SK-N-SH (cell line): ENCODE data around the gene CTSH. TPM values are rescaled to one million over a fixed set of nuclear protein-coding genes. Genes with fewer than 3 reads are reported as not detected.

Source experiments
- CTCF ChIA-PET: fragments of 300-600, 350-600 bp; formaldehyde crosslinking; extraction: SDS; loops from one replicate; lab custom pipeline; 2021; lab: Yijun Ruan, JAX
- POLR2A ChIA-PET: fragments of 350-600 bp; sonication (Branson Sonifier 250); formaldehyde crosslinking; extraction: SDS; loops from one replicate; lab custom pipeline; 2020; ENCODE audit warnings: antibody characterized with exemption, inconsistent platforms; lab: Yijun Ruan, JAX
- DNase-seq: peaks from one replicate; pipeline ENCODE4 v3.0.0; 2012
- H2AFZ ChIP-seq: fragments of 200-600 bp; sonication (generic); 2 replicates; pipeline ENCODE4 v1.8.1; 2016; ENCODE audit warnings: antibody characterized with exemption, mild to moderate bottlenecking, low read depth
- H3F3A ChIP-seq: fragments of 200-600 bp; sonication (generic); replicated peaks from 2 replicates; pipeline ENCODE3; 2016; ENCODE audit warnings: antibody characterized with exemption, mild to moderate bottlenecking; ENCODE audit not compliant: insufficient read depth
- H3K27ac ChIP-seq, 2 experiments: fragments of 200-500 bp in 1 of 2; fragments of 200-600 bp in 1 of 2; sonication (Bioruptor generic) in 1 of 2; sonication (generic), shearing (Covaris generic) in 1 of 2; 2 replicates each; pipeline versions ENCODE4 v1.5.1 to v1.6.1; 2014 to 2016; ENCODE audit warnings: low read depth in 2 of 2, inconsistent platforms in 1 of 2, low read length in 1 of 2, mild to moderate bottlenecking in 1 of 2, mixed read lengths in 1 of 2
- H3K27me3 ChIP-seq: fragments of 200-600 bp; sonication (generic), shearing (Covaris generic); 2 replicates; pipeline ENCODE4 v1.6.1; 2016; ENCODE audit warnings: mixed run types; ENCODE audit not compliant: insufficient read depth
- H3K36me3 ChIP-seq, 2 experiments: fragments of 200-500 bp in 1 of 2; fragments of 200-600 bp in 1 of 2; sonication (Bioruptor generic) in 1 of 2; sonication (generic) in 1 of 2; replicated peaks in 1 of 2; 2 replicates each; pipeline versions ENCODE3 to v1.5.1; 2014 to 2016; ENCODE audit warnings: low read length in 1 of 2, mild to moderate bottlenecking in 1 of 2; ENCODE audit not compliant: insufficient read depth in 2 of 2, control insufficient read depth in 1 of 2
- H3K4me1 ChIP-seq, 2 experiments: fragments of 200-500 bp in 1 of 2; fragments of 200-600 bp in 1 of 2; sonication (Bioruptor generic) in 1 of 2; sonication (generic), shearing (Covaris generic) in 1 of 2; 2 replicates each; pipeline versions ENCODE4 v1.5.1 to v1.6.1; 2014 to 2016; ENCODE audit warnings: low read depth in 1 of 2, low read length in 1 of 2, mixed run types in 1 of 2; ENCODE audit not compliant: insufficient read depth in 2 of 2, control insufficient read depth in 1 of 2
- H3K4me2 ChIP-seq: fragments of 200-600 bp; sonication (generic), shearing (Covaris generic); 2 replicates; pipeline ENCODE4 v1.6.1; 2017; ENCODE audit warnings: mixed run types
- H3K4me3 ChIP-seq, 2 experiments: fragments of 200-500 bp in 1 of 2; fragments of 200-600 bp in 1 of 2; sonication (Bioruptor generic) in 1 of 2; sonication (generic), shearing (Covaris generic) in 1 of 2; 2 replicates each; pipeline versions ENCODE4 v1.5.1 to v1.8.1; 2014 to 2016; ENCODE audit warnings: low read depth in 2 of 2, inconsistent platforms in 1 of 2, low read length in 1 of 2, mild to moderate bottlenecking in 1 of 2, mixed read lengths in 1 of 2, moderate library complexity in 1 of 2
- H3K79me2 ChIP-seq: fragments of 200-600 bp; sonication (generic); 2 replicates; pipeline ENCODE4 v1.8.1; 2017; ENCODE audit warnings: mild to moderate bottlenecking; ENCODE audit not compliant: insufficient read depth
- H3K9ac ChIP-seq: fragments of 200-600 bp; sonication (generic); 2 replicates; pipeline ENCODE4 v1.6.1; 2017; ENCODE audit warnings: mixed run types
- H3K9me2 ChIP-seq: fragments of 200-600 bp; sonication (generic); 2 replicates; pipeline ENCODE4 v1.6.1; 2017; ENCODE audit warnings: mixed run types
- H3K9me3 ChIP-seq: fragments of 200-600 bp; sonication (generic); 2 replicates; pipeline ENCODE4 v1.6.1; 2017; ENCODE audit warnings: mixed run types, mild to moderate bottlenecking, moderate library complexity
- H4K20me1 ChIP-seq: fragments of 200-600 bp; sonication (generic); 2 replicates; pipeline ENCODE4 v1.6.1; 2017; ENCODE audit warnings: mild to moderate bottlenecking, mixed run types; ENCODE audit not compliant: insufficient read depth
- CHD2 ChIP-seq: fragments of 150-350 bp; IDR thresholded peaks from 2 replicates; pipeline ENCODE4 v1.6.1; 2018; ENCODE audit warnings: low read length; ENCODE audit not compliant: partially characterized antibody
- EZH2phosphoT487 ChIP-seq: fragments of 200-600 bp; sonication (generic); IDR thresholded peaks from 2 replicates; pipeline ENCODE4 v1.6.1; 2017; ENCODE audit warnings: low read depth, mixed run types, mild to moderate bottlenecking, antibody characterized with exemption, moderate library complexity, borderline replicate concordance
- FOSL2 ChIP-seq: IDR thresholded peaks from 2 replicates; pipeline ENCODE4 v1.4.0; 2012; ENCODE audit warnings: low read depth, mild to moderate bottlenecking, moderate library complexity, borderline replicate concordance
- FOXM1 ChIP-seq: IDR thresholded peaks from 2 replicates; pipeline ENCODE4 v1.4.0; 2012; ENCODE audit warnings: low read depth, mild to moderate bottlenecking
- GABPA ChIP-seq: IDR thresholded peaks from 2 replicates; pipeline ENCODE4 v1.4.0; 2012; ENCODE audit warnings: low read depth, mild to moderate bottlenecking
- MAX ChIP-seq: IDR thresholded peaks from 2 replicates; pipeline ENCODE4 v1.4.0; 2012; ENCODE audit warnings: low read depth
- RAD21 ChIP-seq: IDR thresholded peaks from 2 replicates; pipeline ENCODE4 v1.6.1; 2012; ENCODE audit warnings: mild to moderate bottlenecking, low read length
- RFX5 ChIP-seq: IDR thresholded peaks from 2 replicates; pipeline ENCODE4 v1.6.1; 2012; ENCODE audit warnings: mild to moderate bottlenecking, improper control_type of control experiment, low read length
- SMC3 ChIP-seq: IDR thresholded peaks from 2 replicates; pipeline ENCODE4 v1.6.1; 2012; ENCODE audit warnings: low read depth, low read length, improper control_type of control experiment
- TEAD4 ChIP-seq: IDR thresholded peaks from 2 replicates; pipeline ENCODE4 v1.4.0; 2012; ENCODE audit warnings: mild to moderate bottlenecking, borderline replicate concordance; ENCODE audit not compliant: insufficient read depth
- ZBTB33 ChIP-seq: IDR thresholded peaks from 2 replicates; pipeline ENCODE4 v1.4.0; 2012; ENCODE audit warnings: low read depth, borderline replicate concordance
- WGBS: methylation state at CpG from one replicate; pipeline ENCODE4 v1.1.6; 2017; ENCODE audit warnings: low lambda C conversion rate; 5-methylcytosine and 5-hydroxymethylcytosine counted together
- polyA plus RNA-seq, 3 experiments: library from polyadenylated mRNA; depleted of rRNA; stranded (reverse); fragments of >200 nt; gene quantifications; 2 replicates each; pipeline ENCODE4 v1.2.3, GENCODE V29; 2012

The CTSH gene
- polyA plus RNA-seq, 1 of the 3 experiments (the other 2 are of a cell fraction): 22.7 TPM

DNA sequence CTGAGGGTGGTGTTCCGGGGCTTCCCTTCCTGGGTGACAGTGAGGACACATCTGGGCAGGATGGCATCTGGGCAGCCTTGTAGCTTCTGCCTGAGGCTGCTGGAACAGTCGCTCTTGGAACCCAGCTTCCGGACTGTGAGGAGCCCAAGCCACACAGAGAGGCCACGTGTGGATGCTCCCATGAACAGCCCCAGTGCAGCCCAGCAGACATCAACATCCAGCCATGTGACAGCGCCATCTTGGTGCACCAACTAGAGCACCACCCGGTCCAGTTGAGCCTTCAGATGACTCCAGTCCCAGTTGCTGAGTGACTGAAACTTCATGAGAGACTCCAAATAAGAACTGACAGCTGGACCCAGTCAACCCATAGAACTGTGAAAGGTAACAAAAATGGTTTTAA is 15.5 kb upstream of the CTSH start:
- Histone ChIP-seq H3K4me1 (no peaks in the 10 kb centered on the region), H3K9me3 (no peaks in the 10 kb centered on the region), H3K36me3 (no peaks in the 10 kb centered on the region), H4K20me1 (no peaks in the 10 kb centered on the region), H3K9ac (no peak overlapping the region), H3K27ac (no peak overlapping the region), H3K9me2 (no peaks in the 10 kb centered on the region)
- 78% methylated on average over 6 of the region's 6 CpGs for WGBS
- TF ChIP-seq SMC3: no peak
- TF ChIP-seq GABPA: no peak
- TF ChIP-seq RFX5: no peak
- TF ChIP-seq FOXM1: no peak
- no peak for TF ChIP-seq FOSL2
- TF ChIP-seq ZBTB33: no peak
- TF ChIP-seq, all 33 proteins: peak for 0
- Histone ChIP-seq H2AFZ (no peak overlapping the region), H3K4me2 (no peak overlapping the region), H3K27me3 (no peaks in the 10 kb centered on the region), H3K79me2 (no peaks in the 10 kb centered on the region), H3K4me3 (no peak overlapping the region), H3F3A (no peaks in the 10 kb centered on the region)
- CTCF ChIA-PET: interaction anchor here (0.9 kb wide), 1 partner anchor 224 kb away, joined by 5 read pairs; no protein-coding TSS in a partner anchor
- POLR2A ChIA-PET: no interaction called here
- no peak for DNase-seq

DNA sequence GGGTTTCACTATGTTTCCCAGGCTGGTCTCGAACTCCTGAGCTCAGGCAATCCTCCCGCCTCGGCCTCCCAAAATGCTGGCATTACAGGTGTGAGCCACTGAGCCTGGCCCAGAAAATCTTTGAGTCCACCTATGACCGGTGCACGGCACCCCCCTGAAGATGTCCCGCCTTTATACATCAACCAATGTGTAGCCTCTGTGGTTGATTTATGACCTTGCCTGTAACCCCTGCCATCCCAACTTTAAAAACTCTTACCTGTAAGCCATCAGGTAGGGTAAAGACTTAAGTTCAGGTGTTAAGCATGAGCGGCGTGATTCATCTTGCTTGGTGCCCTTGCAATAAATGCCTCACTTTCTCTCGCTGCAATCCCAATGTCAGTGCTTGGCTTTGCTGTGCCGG is 14.5 kb upstream of the CTSH start:
- Histone ChIP-seq H3K36me3 (no peaks in the 10 kb centered on the region), H3K4me3 (no peak overlapping the region), H2AFZ (no peak overlapping the region), H3K27me3 (no peaks in the 10 kb centered on the region), H3K27ac (no peak overlapping the region), H3K9me2 (no peaks in the 10 kb centered on the region), H3K4me2 (no peak overlapping the region), H4K20me1 (no peaks in the 10 kb centered on the region), H3K79me2 (no peaks in the 10 kb centered on the region), H3K9me3 (no peaks in the 10 kb centered on the region), H3K4me1 (no peaks in the 10 kb centered on the region), H3K9ac (no peak overlapping the region), H3F3A (no peaks in the 10 kb centered on the region)
- POLR2A ChIA-PET: no interaction called here
- CTCF ChIA-PET: interaction anchor here (0.9 kb wide), 1 partner anchor 225 kb away, joined by 5 read pairs; no protein-coding TSS in a partner anchor
- 83% methylated on average over 10 of the region's 10 CpGs for WGBS
- DNase-seq: no peak
- TF ChIP-seq RAD21 (no peak), FOSL2 (no peak), EZH2phosphoT487 (no peak), CHD2 (no peak), MAX (no peak), TEAD4 (no peak)
